ENCODE measurements around the gene EIF4E1B. TPM values are rescaled to one million over a fixed set of nuclear protein-coding genes. Genes with fewer than 3 reads are reported as not detected.
"Not testable (repeated sequence)": the region's sequence is repeated elsewhere in the genome, so short reads cannot be mapped to it uniquely, and the experiment has no call there.

The EIF4E1B gene
- polyA plus RNA-seq, 3 donors: 0.20 TPM; not detected in 2

- not testable (repeated sequence) for H3K27ac ChIP-seq (ENCODE audit: low read depth, low read length)
- WGBS, 3 donors: 90 to 94% (median 90%) methylated on average over 19 of the region's 19 CpGs
These were observed 30.6 kb upstream of the EIF4E1B start for GRCh38 chr5:176599749-176600430.

- WGBS, 3 donors: 61 to 83% (median 80%) methylated on average over 12 of the region's 12 CpGs
- no peak overlapping the region for H3K27ac ChIP-seq (ENCODE audit: low read depth, low read length)
These were observed 28.5 kb upstream of the EIF4E1B start for GRCh38 chr5:176601901-176602482.

GRCh38 chr5:176603091-176603490 lies 27.4 kb upstream of the EIF4E1B start:
- no peak overlapping the region for H3K27ac ChIP-seq (ENCODE audit: low read depth, low read length)
- WGBS, 3 donors: 0 to 32% (median 30%) methylated on average over 2 of the region's 2 CpGs

GRCh38 chr5:176606032-176606431 lies 24.4 kb upstream of the EIF4E1B start:
- no peak overlapping the region for H3K27ac ChIP-seq (ENCODE audit: low read depth, low read length)
- WGBS, 3 donors: 51 to 68% (median 64%) methylated on average over 3 of the region's 3 CpGs

GRCh38 chr5:176606875-176607274 lies 23.6 kb upstream of the EIF4E1B start:
- 86 to 89% (median 86%) methylated on average over 3 of the region's 3 CpGs for WGBS, 3 donors
- no peak overlapping the region for H3K27ac ChIP-seq (ENCODE audit: low read depth, low read length)

GRCh38 chr5:176608142-176608705 lies 22.3 kb upstream of the EIF4E1B start:
- no peak overlapping the region for H3K27ac ChIP-seq (ENCODE audit: low read depth, low read length)
- 88 to 94% (median 93%) methylated on average over 4 of the region's 4 CpGs for WGBS, 3 donors

GRCh38 chr5:176608937-176609723 lies 21.3 kb upstream of the EIF4E1B start:
- WGBS, 3 donors: 31 to 37% (median 32%) methylated on average over 37 to 46 of the region's 46 CpGs
- no peak overlapping the region for H3K27ac ChIP-seq (ENCODE audit: low read depth, low read length)

GRCh38 chr5:176609724-176610434 lies 20.6 kb upstream of the EIF4E1B start, which contains the start of gene GPRIN1:
Gene GPRIN1 (minus strand): TSS chr5:176610156. CDS start chr5:176599834, 10,322 bp downstream.
- WGBS, 3 donors: 0 to 1% (median 0%) methylated on average over 63 to 101 of the region's 101 CpGs
- H3K27ac ChIP-seq (ENCODE audit: low read depth, low read length): no peak within 1 kb of the TSS

GRCh38 chr5:176610435-176610773 lies 20.1 kb upstream of the EIF4E1B start:
- WGBS, 3 donors: 0 to 5% (median 2%) methylated on average over 8 to 29 of the region's 31 CpGs
- H3K27ac ChIP-seq (ENCODE audit: low read depth, low read length): no peak overlapping the region

- WGBS, 3 donors: 10 to 16% (median 11%) methylated on average over 10 of the region's 10 CpGs
- no peak overlapping the region for H3K27ac ChIP-seq (ENCODE audit: low read depth, low read length)
These were observed 19.0 kb upstream of the EIF4E1B start for GRCh38 chr5:176611435-176611834.

GRCh38 chr5:176612008-176612407 lies 18.5 kb upstream of the EIF4E1B start:
- H3K27ac ChIP-seq (ENCODE audit: low read depth, low read length): no peak overlapping the region
- 80 to 89% (median 89%) methylated on average over 6 of the region's 6 CpGs for WGBS, 3 donors

GRCh38 chr5:176612855-176613254 lies 17.6 kb upstream of the EIF4E1B start:
- H3K27ac ChIP-seq (ENCODE audit: low read depth, low read length): no peak overlapping the region
- WGBS, 3 donors: 46 to 74% (median 66%) methylated on average over 2 of the region's 2 CpGs

- H3K27ac ChIP-seq (ENCODE audit: low read depth, low read length): no peak overlapping the region
- WGBS, 3 donors: 47 to 60% (median 59%) methylated on average over 8 of the region's 8 CpGs
These were observed 15.5 kb upstream of the EIF4E1B start for GRCh38 chr5:176614805-176615478.

GRCh38 chr5:176616511-176616910 lies 14.0 kb upstream of the EIF4E1B start:
- H3K27ac ChIP-seq (ENCODE audit: low read depth, low read length): no peak overlapping the region
- 54 to 61% (median 56%) methylated on average over 7 of the region's 7 CpGs for WGBS, 3 donors

- 23 to 27% (median 23%) methylated on average over 19 of the region's 19 CpGs for WGBS, 3 donors
- no peak overlapping the region for H3K27ac ChIP-seq (ENCODE audit: low read depth, low read length)
These were observed 11.7 kb upstream of the EIF4E1B start for GRCh38 chr5:176618783-176619182.

GRCh38 chr5:176619203-176619568 lies 11.3 kb upstream of the EIF4E1B start:
- 3 to 7% (median 3%) methylated on average over 30 to 31 of the region's 31 CpGs for WGBS, 3 donors

GRCh38 chr5:176619569-176620332 lies 10.7 kb upstream of the EIF4E1B start:
- H3K27ac ChIP-seq (ENCODE audit: low read depth, low read length): no peak overlapping the region
- whole genome bisulfite sequencing, 3 donors: 8 to 17% (median 14%) methylated on average over 56 to 59 of the region's 59 CpGs

More at GRCh38 chr5:176619203-176619568, 11.3 kb upstream of the EIF4E1B start:
- no peak overlapping the region for H3K27ac ChIP-seq (ENCODE audit: low read depth, low read length)
